Lung microvascular endothelial cell (primary cell): ENCODE data around the gene CAGE1. TPM values are rescaled to one million over a fixed set of nuclear protein-coding genes. Genes with fewer than 3 reads are reported as not detected.

ENCODE experiments used
- DNase-seq, 2 donors: peaks; one replicate each; pipeline versions ENCODE4 v3.0.0 to v3.0.0-alpha.2; 2010; ENCODE audit warnings: low read depth in 2 of 2
- total RNA-seq: library from RNA; depleted of rRNA; stranded (reverse); fragments of >200 nt; gene quantifications from 2 replicates; pipeline ENCODE4 v1.2.1, GENCODE V29; 2014

Gene CAGE1
- under 0.01 and 0.20 TPM in 2 replicates for total RNA-seq

DNA sequence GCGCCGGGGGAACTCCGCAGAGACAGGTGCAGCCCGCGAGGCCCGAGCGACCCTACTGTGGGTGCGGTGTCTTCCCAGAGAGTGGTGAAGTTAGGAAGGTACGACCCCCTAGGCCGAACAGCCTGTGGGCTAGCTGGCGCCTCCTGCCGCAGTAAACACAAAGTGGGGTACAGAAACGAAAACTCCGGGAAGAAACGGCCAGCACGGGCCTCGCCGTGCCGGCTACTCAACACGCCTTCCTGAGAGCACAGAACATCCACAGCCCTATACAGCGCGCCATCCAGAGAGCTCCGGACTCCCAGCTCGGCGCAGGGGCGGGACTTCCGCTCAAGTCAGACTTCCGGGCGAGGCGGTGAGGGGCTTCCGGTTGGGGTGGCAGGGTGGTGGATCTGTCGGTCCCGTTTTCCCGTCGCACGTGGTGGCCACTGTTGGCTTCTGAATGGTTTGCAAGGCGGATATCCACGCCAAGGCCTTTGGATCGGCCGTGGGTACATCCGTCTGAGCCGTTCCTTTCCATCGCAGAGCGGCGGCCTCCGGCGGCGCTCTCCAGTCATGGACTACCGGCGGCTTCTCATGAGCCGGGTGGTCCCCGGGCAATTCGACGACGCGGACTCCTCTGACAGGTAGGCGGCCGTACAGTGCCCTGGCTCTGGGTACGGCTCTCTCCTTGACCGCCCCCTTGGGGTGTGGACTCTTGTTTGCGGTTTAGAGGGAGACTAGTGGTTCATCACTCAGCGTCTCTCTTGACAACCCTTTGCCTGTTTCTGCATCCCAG is at the start of gene CAGE1, which contains the start of gene RIOK1:
TSS of gene CAGE1 (minus strand) at position 292 of the 775 bp plus-strand sequence. CDS start 2,569 bp downstream, outside the sequence.
TSS of gene RIOK1 (plus strand) at position 358 of the 775 bp plus-strand sequence. CDS start at position 553, 195 bp downstream.
- peak; percentile 97 for DNase-seq

DNA sequence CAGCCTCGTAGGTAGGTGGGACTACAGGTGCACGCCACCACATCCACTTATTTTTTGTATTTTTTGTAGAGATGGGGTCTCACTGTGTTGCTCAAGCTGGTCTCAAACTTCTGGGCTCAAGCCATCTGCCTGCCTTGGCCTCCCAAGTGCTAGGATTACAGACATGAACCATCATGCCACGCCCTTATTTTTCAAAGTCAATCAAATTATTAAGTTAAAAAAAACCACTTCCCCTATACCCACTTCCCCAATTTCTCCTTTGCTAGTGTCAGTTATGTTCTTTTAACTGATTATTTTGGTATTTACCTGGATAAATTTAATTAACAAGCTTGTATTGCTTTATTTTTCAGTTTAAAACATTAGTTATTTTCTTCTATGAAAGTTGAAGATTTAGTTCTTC is 49.7 kb upstream of the CAGE1 start:
- DNase-seq: no peak

DNA sequence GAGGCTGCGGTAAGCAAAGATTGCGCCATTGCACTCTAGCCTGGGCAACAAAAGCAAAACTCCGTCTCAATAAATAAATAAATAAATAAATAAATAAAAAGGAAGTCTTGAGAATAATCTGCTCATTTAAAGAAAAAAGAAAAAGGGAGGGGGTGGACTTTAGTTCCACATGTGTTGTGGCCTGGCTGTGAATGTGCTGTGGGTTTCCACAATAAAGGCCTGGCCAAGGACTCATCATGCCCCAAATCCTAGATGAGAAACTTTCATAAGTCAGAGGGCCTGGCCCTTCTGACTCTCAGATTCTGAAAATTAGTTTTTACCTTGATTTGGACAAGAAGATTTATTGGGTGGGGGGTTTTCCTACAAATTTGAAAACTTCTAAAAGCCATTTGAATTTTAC is 48.5 kb upstream of the CAGE1 start:
- DNase-seq: no peak

DNA sequence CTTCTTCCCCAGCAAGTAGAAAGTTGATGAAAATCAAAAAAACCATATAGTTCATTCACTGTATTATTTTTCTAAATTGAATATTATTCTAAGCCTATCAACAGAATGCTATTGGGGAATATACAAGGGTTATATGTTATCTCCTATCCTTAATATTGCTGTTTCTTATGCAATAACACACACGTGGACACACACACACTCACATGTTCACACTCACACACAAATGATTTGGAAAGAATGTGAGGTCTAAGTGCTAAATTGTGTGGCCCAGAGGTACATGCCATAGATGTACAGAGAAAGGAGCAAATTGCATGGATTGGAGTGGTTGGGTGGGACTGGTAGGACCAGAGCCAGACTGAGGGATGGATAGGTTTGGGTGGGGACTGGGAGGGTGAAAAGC is 45.1 kb upstream of the CAGE1 start:
- DNase-seq: no peak

DNA sequence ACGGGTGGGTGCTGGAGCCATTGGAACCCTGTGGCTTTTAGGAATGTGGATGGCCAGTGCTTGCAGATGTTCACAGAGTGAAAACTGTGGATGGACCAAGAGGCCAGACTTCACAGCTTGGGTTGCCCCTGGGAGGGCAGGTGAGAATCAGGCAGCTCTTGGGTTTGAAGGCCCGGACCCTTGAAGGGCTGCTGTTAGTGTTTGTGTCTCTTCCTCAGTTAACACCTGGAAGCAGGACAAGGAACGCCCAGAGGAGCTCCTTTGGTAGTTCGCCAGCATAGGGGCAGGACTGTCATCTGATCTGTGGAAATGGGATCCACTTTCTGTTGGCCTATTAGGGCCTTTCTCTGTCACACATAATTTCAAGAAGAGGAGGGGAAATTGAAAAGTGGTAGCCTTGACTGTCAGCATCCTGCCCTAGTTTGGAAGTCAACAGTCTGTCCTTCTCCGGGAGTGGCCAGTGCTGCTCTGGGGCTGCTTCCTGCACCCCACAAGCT is 43.6 kb upstream of the CAGE1 start:
- DNase-seq: no peak

DNA sequence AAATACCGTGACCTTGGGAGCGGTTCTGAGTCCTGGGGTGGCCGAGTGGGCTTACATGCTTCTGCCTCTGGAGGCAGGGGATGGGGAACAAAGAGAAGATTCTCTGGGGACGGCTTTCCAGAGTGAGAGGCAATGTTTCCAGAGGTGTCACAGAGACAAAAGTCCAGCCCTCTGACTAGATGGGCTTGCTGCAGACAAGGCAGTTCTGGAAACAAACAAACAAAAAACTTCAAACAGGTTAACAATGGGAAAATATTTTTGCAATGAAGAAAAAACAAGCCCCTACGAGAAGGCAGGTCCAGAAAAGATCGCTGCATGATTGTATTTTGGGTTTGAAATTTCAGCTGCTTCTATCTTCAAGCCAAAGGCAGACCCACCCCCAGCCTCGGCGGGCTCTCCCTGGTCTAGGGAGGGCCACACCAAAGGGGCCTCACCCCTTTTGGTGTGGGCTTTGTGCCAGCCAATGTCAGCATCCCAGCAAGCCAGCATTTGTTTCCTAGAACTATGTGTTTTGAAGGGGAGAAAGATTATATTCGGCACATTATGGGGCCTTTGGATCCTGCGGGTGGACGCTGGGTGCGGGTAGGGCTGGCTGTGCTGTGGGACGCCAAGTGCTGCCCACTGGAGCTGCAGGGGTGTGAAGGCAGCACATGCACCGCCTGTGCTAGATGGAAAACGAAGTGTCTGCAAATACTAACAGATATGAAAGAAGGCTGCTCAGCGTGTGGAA is 43.0 kb upstream of the CAGE1 start:
- no peak for DNase-seq

DNA sequence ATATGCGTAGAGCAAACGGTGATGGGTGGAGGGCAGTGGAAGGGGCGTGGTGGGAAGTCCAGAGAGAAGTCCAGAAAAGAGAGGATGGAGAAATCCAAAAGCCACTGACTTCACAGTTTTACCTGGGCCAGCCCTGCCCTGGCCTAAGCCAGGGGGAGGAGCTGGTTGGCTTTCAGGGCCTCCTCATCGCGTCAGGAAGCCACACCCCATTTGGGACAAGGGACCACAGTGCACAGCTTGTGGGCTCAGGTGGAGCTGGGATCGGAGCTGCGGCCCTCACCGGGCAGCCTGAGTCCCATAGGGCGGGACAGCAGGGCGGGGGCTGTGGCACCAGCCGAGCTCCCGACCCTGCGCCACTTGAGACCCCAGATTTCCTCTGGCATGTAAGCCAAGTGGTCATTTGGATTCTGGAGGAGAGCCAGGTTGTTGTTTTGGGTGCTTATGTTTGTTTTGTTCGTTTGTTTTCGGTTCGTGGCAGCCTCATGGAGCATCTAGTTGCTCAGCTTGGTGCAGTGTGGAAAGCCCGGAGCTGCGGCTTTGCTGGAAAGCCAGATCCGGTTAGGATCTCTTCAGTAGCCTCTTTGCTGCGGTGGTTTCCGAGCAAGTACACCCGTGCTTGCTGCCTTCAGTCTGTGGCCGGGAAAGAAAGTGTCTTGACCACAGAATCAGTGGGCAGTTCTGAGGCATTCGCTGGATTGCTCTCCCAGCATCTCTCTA is 42.3 kb upstream of the CAGE1 start:
- no peak for DNase-seq

DNA sequence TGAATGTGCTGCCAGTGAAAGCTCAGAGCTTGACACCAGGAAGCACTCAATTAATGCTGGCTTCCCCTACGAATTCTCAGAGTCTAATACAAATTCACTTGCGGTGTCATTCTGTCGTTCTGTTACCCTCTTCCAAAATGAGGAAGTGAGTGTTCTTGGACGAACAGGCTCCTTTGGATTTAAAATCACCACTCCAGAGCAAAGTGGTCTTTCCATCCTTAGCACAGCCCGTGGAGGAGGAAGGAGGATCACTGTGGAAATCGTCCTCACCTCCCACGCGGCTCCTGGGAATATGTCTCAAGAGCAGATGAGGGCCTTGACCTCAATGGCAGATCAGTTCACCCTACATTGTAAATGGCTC is 41.8 kb upstream of the CAGE1 start:
- DNase-seq: no peak

DNA sequence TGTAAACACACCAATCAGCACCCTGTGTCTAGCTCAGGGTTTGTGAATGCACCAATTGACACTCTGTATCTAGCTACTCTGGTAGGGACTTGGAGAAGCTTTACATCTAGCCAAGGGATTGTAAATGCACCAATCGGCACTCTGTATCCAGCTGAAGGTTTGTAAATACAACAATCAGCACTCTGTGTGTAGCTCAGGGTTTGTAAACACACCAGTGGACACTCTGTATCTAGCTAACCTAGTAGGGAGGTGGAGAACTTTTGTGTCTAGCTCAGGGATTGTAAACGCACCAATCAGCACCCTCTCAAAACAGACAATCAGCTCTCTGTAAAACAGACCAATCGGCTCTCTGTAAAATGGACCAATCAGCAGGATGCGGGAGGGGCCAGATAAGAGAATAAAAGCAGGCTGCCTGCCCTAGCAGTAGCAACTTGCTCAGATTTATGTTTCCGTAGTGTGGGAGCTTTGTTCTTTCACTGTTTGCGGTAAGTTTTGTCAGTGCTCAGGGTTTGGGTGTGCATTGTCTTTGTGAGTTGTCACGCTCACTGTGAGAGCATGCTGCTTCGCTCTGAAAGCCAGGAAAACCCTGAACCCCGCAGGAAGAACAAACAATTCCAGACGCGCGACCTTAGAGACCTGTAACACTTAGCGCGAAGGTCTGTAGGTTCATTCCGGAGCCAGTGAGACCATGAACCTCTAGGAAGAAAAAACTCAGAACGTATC is 37.1 kb upstream of the CAGE1 start:
- DNase-seq: no peak

DNA sequence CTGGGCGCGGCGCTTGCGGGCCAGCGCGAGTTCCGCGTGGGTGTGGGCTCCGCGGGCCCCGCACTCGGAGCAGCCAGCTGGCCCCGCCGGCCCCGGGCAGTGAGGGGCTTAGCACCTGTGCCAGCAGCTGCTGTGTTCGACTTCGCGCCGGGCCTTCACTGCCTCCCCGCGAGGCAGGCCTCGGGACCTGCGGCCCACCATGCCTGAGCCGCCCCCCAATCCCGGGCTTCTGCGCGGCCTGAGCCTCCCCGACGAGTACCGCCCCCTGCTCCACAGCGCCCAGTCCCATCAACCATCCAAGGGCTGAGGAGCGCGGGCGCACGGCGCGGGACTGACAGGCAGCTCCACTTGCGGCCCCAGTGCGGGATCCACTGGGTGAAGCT is 36.3 kb upstream of the CAGE1 start:
- DNase-seq: no peak

DNA sequence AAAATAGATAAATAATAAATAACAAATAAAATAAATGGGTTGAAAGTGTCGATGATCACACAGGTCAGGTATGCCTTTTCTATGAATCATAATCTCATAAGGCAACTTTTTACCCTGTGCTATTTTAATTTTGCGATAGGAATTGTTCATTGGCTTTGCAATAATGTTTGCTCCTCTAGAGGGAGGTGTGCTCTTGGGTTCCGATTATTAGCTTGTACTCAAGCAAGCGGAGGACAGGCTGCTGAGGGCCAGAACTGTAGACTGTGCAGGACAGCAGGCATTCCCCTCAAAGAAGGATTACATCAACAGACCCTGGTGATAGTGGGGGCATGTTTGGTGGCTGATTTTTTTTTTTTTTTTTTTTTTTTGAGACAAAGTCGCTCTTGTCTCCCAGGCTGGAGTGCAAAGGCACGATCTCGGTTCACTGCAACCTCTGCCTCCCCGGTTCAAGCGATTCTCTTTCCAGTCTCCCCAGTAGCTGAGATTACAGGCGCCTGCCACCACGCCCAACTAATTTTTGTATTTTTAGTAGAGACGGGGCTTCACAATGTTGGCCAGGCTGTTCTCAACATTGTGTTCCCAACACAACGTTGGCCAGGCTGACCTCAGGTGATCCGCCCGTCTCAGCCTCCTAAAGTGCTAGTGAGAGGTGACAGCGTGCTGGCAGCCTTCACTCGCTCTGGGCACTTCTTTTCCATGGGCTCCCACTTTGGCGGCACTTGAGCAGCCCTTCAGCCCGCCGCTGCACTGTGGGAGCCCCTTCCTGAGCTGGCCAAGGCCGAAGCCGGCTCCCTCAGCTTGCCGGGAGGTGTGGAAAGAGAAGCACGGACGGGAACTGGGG is 35.6 kb upstream of the CAGE1 start:
- DNase-seq: peak; percentile 13 to 45

DNA sequence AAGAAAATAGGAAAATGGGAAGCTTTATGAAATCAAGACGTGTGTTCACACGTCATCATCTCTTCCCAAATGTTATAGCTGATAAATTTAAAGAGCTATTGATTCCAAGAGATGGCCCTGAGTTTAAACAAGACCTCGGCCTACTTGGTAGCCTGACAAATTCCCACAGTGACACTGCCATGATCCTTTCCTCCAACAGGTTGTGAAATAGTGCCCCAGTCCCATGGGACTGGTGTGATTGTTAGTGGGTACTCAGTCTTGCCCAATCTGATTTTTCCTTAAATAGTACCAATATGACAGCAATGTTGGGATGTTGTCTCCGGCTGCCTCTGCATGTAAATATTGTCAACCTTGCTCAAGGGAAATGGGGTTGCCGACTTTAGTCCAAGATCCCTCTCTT is 34.5 kb upstream of the CAGE1 start:
- DNase-seq: no peak

DNA sequence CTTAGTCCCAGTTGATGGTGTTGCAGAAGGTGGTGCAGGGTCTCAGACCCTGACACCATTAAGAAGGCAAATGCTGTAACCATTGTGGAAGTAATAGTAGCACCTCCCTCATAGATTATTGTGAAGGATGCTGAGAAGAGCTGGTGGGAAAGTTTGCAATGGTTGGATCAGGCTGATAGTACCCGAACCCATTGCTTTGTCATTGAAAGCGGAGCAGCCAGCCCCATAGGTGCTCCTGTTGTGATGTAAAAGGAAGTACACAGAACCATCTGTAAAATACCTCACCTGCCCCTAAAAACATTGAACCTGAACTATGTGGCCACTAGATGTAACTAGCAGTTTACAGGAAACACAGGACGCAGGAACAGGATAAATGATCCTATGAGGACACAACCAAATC is 31.5 kb upstream of the CAGE1 start:
- no peak for DNase-seq

DNA sequence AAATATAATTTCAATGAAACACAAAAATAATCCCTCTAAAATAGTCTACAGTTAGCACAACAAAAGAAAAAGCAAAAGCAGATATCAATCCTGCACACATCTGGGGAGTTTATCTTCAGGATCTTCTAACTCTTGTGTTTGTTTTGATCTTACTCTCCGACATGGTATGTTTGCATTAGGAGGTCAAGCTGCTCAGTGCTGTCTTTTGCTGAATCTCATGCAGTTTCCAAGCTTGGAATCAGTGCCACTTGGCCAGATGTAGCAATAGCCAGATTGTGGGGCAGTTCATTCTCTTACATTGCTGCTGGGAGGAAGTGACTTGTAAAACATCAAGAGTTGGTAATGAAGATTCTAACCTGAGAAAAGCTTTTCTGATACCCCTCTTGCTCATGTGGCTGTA is 29.5 kb upstream of the CAGE1 start:
- no peak for DNase-seq

DNA sequence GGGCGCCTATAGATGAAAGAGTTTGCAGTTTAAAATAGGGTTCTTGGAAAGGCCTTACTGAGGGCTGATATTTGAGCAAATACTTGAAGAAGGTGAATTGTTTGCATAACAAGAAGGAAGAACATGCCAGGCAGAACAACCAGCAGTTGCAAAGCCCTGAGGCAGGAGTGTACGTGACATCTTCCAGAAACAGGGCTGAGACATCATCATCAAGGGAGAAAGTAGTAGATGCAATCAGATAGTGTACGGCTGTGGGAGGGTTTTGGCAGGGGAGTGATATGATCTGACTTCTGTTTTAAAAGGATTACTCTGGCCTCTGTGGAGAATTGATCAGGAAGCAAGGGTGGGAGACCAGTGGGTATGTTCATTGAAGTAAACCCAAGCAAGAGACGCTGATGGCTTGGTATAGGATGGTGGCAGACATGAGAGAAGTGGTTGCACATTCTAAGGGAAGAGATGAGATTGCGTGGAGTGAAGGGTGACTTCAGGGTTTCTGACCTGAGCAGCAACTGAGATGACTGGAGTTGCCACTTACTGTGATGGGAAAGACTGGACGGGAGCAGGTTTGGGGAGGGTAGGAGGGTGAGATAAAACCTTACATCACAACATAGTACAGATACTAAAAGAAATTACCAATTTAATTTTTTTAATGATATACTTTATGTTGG is 28.8 kb upstream of the CAGE1 start:
- no peak for DNase-seq

DNA sequence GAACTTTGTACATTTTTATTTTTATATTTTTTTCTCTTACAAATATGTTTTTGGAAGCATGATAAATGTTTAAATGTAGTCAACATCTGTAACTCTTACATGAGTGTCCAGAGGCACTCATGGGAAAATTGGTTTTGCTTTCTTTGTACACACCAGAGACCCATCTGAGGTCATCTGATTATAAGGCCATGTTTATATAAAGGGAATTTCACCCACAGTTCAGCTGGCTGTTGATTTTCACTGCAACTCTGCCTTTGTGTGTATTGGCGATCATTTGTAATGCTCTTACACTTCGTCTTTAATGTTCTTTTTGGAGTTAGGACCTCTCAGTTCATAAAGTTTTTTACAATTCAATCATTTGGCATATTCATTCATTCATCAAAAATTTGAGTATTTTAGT is 28.1 kb upstream of the CAGE1 start:
- DNase-seq: no peak

DNA sequence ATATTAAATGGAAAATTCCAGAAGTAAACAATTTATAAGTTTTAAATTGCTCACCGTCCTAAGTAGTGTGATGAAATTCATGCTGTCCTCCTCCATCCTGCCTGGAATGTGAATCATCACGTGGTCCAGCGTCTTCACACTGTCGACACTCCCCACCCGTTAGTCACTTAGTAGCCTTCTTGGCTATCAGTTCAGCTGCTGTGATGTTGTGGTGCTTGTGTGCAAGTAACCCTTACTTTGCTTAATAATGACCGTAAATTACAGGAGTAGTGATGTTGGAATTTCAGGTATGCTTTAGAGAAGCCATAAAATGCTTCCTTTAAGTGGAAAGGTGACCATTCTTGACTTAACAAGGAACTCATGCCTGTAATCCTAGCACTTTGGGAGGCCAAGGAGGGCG is 25.3 kb upstream of the CAGE1 start:
- no peak for DNase-seq

DNA sequence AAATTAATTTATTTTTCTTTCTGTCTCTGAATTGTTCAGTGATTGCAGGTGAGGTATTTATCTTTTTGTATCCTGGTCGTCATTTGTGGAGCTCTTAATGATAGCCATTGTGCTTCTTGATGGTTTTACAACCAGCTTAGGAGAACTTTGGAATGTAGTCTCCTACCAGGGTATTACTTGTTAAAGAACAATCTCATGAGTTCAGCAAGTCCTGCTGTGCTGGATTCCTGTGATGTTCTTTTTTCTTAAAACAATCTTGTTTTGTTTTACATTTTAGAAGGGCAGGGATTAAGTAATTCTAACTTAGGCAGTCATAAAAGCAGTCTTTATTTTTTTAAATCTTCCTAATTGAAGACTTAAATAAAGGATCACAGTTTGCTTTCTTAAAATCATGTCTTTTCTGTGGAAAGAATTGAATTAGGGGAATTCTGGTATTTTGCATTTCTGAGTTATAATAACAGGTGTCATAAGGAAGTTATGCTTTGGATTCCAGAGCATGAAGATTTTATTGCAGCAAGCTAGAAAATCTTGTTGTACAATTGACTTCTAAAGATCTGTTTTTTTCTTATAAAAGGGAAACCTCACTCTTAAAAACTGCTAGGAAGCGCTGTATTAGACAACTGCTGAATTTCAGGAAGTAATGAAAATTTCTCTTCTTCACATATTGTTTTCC is 23.7 kb upstream of the CAGE1 start:
- DNase-seq: no peak

DNA sequence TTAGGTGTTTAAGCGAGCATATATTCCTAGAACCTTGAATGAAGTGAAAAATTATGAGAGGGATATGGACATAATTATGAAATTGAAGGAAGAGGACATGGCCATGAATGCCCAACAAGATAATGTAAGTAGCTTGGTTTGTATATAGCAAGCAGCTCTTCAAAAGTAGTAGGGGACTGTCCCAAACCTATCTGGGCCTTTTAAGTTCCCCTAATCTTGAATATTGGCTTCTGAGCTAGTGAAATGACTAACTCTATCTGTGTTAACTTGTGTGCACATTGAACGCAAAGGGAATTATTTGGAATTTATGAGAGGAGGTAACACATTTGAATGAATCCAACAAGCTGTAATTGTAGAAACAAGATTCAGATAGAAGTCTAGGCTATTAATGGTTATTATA is 21.8 kb upstream of the CAGE1 start:
- DNase-seq: no peak

DNA sequence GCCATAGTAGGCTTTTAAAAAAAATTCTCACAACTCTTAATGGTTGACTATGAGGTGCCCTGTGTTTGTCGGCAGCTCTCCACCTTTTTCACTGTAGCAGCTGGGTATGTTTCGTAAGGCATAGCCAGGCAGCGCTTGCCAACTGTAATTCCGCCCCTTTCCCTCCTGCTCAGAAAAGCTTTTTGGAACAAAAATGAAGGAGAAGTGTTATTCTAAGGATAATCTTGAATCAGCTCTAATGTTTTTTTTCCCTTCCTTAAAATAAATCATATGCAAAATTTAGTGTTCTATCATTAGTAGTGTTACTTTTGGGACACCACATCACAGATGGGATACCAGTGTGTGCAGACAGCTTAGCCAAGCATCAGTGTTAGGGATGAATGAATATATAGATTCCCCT is 21.3 kb upstream of the CAGE1 start:
- DNase-seq: no peak
